ENCODE results near the gene CASP7. TPM values are rescaled to one million over a fixed set of nuclear protein-coding genes. Genes with fewer than 3 reads are reported as not detected.

The CASP7 gene
- polyA plus RNA-seq, 2 donors = 8.3 to 11.0 TPM

DNA sequence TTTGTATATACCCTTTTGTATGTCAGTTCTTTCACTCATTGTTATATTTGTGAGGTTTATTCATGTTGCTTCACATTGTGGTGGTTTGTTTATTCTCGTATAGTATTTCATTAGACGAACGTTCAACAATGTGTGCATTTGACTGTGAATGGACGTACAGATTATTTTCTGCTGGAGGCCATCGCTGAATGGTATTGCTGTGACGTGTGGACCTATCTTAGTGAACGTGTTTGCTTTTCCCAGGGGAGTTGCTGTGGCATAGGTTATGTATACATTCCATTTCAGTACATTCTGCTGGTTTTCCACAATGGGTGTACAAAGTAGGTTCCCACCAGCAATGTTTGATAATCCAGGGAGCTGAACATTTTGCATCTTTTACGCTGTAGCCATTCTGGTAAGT, 40.7 kb downstream of the CASP7 start:
- Histone ChIP-seq H3K9me3 (ENCODE audit: control insufficient read depth in 2 of 2, insufficient read depth in 1 of 2, low read depth in 1 of 2, low read length in 1 of 2) (no peaks in the 10 kb centered on the region), H3K27ac (ENCODE audit: low read depth in 2 of 2, low read length in 1 of 2) (no peak overlapping the region), H3K27me3 (ENCODE audit: control insufficient read depth in 1 of 2, insufficient read depth in 2 of 2, low read length in 2 of 2) (no peaks in the 10 kb centered on the region), H3K4me3 (ENCODE audit: low read depth in 1 of 2, low read length in 2 of 2) (no peak overlapping the region), H3K4me1 (ENCODE audit: control insufficient read depth in 2 of 2, insufficient read depth in 2 of 2, low read length in 1 of 2) (no peaks in the 10 kb centered on the region), H3K36me3 (ENCODE audit: control insufficient read depth in 2 of 2, insufficient read depth in 2 of 2, low read length in 1 of 2) (peaks cover 4 to 5% of the 10 kb centered on the region in 2 donors)
- 86 to 89% methylated on average over 8 of the region's 8 CpGs for WGBS, 2 donors

DNA sequence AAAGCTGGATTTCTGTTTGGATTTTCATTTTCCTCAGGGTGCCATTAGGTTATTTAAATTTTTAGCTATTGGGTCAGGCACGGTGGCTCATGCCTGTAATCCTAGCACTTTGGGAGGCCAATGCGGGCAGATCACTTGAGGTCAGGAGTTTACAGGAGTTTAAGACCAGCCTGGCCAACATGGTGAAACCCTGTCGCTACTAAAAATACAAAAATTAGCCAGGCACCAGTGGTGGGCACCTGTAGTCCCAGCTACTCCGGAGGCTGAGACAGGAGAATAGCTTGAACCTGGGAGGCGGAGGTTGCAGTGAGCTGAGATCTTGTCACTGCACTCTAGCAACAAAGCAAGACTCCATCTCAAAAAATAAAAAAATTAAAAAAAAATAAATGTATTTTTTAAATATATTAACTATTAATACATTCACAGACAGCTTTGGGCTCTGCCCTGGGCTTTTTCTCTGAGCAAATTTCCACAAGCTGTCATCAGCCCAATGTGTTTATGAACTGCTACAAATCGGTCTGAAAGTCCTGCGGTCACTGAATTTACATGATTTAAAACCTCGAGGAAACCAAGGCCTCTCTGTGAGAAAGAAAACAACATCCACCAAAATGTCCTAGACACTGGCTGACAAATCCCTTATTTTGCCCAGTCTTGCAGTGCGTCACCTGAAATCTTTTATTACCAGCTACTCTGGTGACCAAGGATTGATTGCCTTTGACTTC, 52.6 kb downstream of the CASP7 start:
- peaks cover 0 to 6% of the 10 kb centered on the region in 2 donors for H3K9me3 ChIP-seq (ENCODE audit: control insufficient read depth in 2 of 2, insufficient read depth in 1 of 2, low read depth in 1 of 2, low read length in 1 of 2)
- peaks cover under 1 to 13% of the 10 kb centered on the region in 2 donors for H3K36me3 ChIP-seq (ENCODE audit: control insufficient read depth in 2 of 2, insufficient read depth in 2 of 2, low read length in 1 of 2)
- H3K4me1 ChIP-seq (ENCODE audit: control insufficient read depth in 2 of 2, insufficient read depth in 2 of 2, low read length in 1 of 2) = no peaks in the 10 kb centered on the region
- no peak overlapping the region for H3K4me3 ChIP-seq (ENCODE audit: low read depth in 1 of 2, low read length in 2 of 2)
- 85 to 88% methylated on average over 9 of the region's 9 CpGs for WGBS, 2 donors
- no peaks in the 10 kb centered on the region for H3K27me3 ChIP-seq (ENCODE audit: control insufficient read depth in 1 of 2, insufficient read depth in 2 of 2, low read length in 2 of 2)
- no peak overlapping the region for H3K27ac ChIP-seq (ENCODE audit: low read depth in 2 of 2, low read length in 1 of 2)

DNA sequence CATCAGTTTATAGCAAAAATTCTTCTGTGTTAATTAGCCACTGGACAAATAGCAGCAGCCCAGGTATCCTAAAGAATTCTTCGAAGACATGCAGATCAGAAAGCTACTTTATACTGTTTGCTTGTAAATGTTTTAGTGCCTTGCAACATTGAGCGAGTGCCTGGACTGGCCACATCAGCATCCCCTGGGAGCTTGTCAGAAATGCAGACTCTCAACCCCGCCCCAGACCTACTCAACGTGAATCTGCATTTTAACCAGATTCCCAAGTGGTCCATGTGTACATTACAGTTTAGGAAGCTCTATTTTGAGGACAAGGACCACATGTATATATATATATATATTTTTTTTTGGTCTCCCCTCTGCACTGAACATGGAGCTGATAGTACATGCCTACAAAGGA, 53.3 kb downstream of the CASP7 start:
- 80 to 83% methylated on average over 4 of the region's 4 CpGs for WGBS, 2 donors
- Histone ChIP-seq H3K4me3 (ENCODE audit: low read depth in 1 of 2, low read length in 2 of 2) (no peak overlapping the region), H3K9me3 (ENCODE audit: control insufficient read depth in 2 of 2, insufficient read depth in 1 of 2, low read depth in 1 of 2, low read length in 1 of 2) (peaks cover 0 to 6% of the 10 kb centered on the region in 2 donors), H3K36me3 (ENCODE audit: control insufficient read depth in 2 of 2, insufficient read depth in 2 of 2, low read length in 1 of 2) (peaks cover 0 to 13% of the 10 kb centered on the region in 2 donors), H3K4me1 (ENCODE audit: control insufficient read depth in 2 of 2, insufficient read depth in 2 of 2, low read length in 1 of 2) (no peaks in the 10 kb centered on the region), H3K27ac (ENCODE audit: low read depth in 2 of 2, low read length in 1 of 2) (no peak overlapping the region), H3K27me3 (ENCODE audit: control insufficient read depth in 1 of 2, insufficient read depth in 2 of 2, low read length in 2 of 2) (no peaks in the 10 kb centered on the region)

DNA sequence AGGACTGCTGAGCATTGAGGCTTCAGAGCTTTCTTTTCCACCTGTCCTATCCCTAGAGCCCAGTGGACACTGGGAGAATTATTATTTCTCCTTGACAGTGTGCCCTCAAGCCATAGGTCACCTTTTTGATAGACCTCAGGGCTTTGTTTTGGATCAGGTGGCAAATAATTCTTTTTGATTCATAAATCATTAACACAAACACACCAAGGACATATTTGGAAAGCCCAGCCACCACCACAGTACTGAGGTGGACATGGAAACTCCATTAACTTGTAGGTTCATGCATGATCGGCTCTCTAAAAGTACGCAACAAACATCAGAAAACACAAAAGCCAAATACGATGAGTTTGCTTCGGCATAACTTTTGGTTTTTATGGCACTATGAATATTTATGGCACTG, 53.9 kb downstream of the CASP7 start:
- WGBS, 2 donors = 84 to 97% methylated on average over 4 of the region's 4 CpGs
- H3K27me3 ChIP-seq (ENCODE audit: control insufficient read depth in 1 of 2, insufficient read depth in 2 of 2, low read length in 2 of 2) = no peaks in the 10 kb centered on the region
- peaks cover 0 to 3% of the 10 kb centered on the region in 2 donors for H3K9me3 ChIP-seq (ENCODE audit: control insufficient read depth in 2 of 2, insufficient read depth in 1 of 2, low read depth in 1 of 2, low read length in 1 of 2)
- H3K36me3 ChIP-seq (ENCODE audit: control insufficient read depth in 2 of 2, insufficient read depth in 2 of 2, low read length in 1 of 2) = peaks cover 0 to 9% of the 10 kb centered on the region in 2 donors
- H3K4me3 ChIP-seq (ENCODE audit: low read depth in 1 of 2, low read length in 2 of 2) = no peak overlapping the region
- H3K4me1 ChIP-seq (ENCODE audit: control insufficient read depth in 2 of 2, insufficient read depth in 2 of 2, low read length in 1 of 2) = no peaks in the 10 kb centered on the region
- H3K27ac ChIP-seq (ENCODE audit: low read depth in 2 of 2, low read length in 1 of 2) = no peak overlapping the region

DNA sequence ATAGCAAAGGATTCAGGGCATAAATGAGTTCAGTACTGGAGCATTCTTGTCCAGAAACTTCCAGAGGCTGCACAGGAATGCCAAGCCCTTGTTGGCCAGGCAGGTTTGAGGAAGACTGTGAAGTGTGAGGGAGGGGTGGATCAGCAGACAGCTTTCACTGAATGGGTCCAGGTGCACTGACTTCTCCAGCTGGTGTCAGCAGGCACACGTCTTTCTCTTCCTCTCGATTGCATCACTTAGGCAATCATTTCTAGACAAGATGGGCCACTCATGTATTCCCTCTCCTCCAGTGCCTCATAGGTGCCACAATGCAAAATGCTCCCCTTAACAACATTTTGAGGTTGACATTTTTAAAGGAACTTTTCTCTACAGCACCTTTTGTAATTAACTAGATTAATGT, 56.2 kb downstream of the CASP7 start:
- Histone ChIP-seq H3K36me3 (ENCODE audit: control insufficient read depth in 2 of 2, insufficient read depth in 2 of 2, low read length in 1 of 2) (no peaks in the 10 kb centered on the region), H3K4me3 (ENCODE audit: low read depth in 1 of 2, low read length in 2 of 2) (no peak overlapping the region), H3K27me3 (ENCODE audit: control insufficient read depth in 1 of 2, insufficient read depth in 2 of 2, low read length in 2 of 2) (no peaks in the 10 kb centered on the region), H3K9me3 (ENCODE audit: control insufficient read depth in 2 of 2, insufficient read depth in 1 of 2, low read depth in 1 of 2, low read length in 1 of 2) (no peaks in the 10 kb centered on the region), H3K27ac (ENCODE audit: low read depth in 2 of 2, low read length in 1 of 2) (no peak overlapping the region), H3K4me1 (ENCODE audit: control insufficient read depth in 2 of 2, insufficient read depth in 2 of 2, low read length in 1 of 2) (no peaks in the 10 kb centered on the region)
- 8 to 10% methylated on average over 2 of the region's 2 CpGs for WGBS, 2 donors

DNA sequence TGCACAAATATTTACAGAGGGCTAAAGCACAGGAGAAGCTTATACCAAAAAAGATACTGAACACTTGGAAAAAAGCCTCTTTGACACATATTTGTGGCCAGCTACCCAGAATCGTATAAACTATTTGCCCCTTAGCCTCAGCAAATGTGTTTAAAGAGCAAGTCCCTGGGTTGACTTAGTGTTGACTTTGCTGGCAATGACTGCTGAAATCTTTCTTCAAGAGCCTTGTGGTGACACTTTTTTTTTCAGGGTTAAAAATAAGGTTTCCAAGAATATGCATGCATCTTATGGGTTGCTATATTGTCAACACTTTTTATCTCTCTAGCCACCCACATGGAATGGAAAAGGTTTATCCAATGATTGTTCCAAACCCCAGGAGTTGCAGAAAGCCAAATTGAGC, 56.9 kb downstream of the CASP7 start:
- Histone ChIP-seq H3K9me3 (ENCODE audit: control insufficient read depth in 2 of 2, insufficient read depth in 1 of 2, low read depth in 1 of 2, low read length in 1 of 2) (no peaks in the 10 kb centered on the region), H3K36me3 (ENCODE audit: control insufficient read depth in 2 of 2, insufficient read depth in 2 of 2, low read length in 1 of 2) (no peaks in the 10 kb centered on the region), H3K4me3 (ENCODE audit: low read depth in 1 of 2, low read length in 2 of 2) (no peak overlapping the region), H3K4me1 (ENCODE audit: control insufficient read depth in 2 of 2, insufficient read depth in 2 of 2, low read length in 1 of 2) (no peaks in the 10 kb centered on the region), H3K27ac (ENCODE audit: low read depth in 2 of 2, low read length in 1 of 2) (no peak overlapping the region), H3K27me3 (ENCODE audit: control insufficient read depth in 1 of 2, insufficient read depth in 2 of 2, low read length in 2 of 2) (no peaks in the 10 kb centered on the region)
- 22 to 42% methylated on average over 1 of the region's 1 CpG for WGBS, 2 donors

DNA sequence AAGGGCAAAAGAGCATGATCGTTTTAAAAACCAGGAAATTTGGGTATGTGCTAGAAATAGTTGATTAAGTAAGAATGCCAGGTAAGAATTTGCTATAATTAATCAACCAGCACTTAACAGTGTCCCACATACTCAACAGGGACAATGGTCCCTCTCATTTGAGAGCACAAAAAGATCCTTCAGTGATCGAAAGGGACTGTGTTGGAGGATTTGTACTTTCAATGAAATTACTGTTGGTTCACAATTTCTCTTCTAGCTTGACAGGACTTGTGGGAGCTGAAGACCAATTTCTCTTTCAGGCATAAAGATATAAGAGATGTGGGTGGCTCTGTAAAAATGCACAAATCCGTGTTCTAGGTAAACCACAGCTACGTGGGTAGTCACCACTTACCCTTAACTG, 59.3 kb downstream of the CASP7 start:
- 63 to 79% methylated on average over 4 of the region's 4 CpGs for WGBS, 2 donors
- H3K4me3 ChIP-seq (ENCODE audit: low read depth in 1 of 2, low read length in 2 of 2) = no peak overlapping the region
- no peaks in the 10 kb centered on the region for H3K27me3 ChIP-seq (ENCODE audit: control insufficient read depth in 1 of 2, insufficient read depth in 2 of 2, low read length in 2 of 2)
- H3K36me3 ChIP-seq (ENCODE audit: control insufficient read depth in 2 of 2, insufficient read depth in 2 of 2, low read length in 1 of 2) = no peaks in the 10 kb centered on the region
- no peaks in the 10 kb centered on the region for H3K9me3 ChIP-seq (ENCODE audit: control insufficient read depth in 2 of 2, insufficient read depth in 1 of 2, low read depth in 1 of 2, low read length in 1 of 2)
- no peak overlapping the region for H3K27ac ChIP-seq (ENCODE audit: low read depth in 2 of 2, low read length in 1 of 2)
- H3K4me1 ChIP-seq (ENCODE audit: control insufficient read depth in 2 of 2, insufficient read depth in 2 of 2, low read length in 1 of 2) = no peaks in the 10 kb centered on the region

DNA sequence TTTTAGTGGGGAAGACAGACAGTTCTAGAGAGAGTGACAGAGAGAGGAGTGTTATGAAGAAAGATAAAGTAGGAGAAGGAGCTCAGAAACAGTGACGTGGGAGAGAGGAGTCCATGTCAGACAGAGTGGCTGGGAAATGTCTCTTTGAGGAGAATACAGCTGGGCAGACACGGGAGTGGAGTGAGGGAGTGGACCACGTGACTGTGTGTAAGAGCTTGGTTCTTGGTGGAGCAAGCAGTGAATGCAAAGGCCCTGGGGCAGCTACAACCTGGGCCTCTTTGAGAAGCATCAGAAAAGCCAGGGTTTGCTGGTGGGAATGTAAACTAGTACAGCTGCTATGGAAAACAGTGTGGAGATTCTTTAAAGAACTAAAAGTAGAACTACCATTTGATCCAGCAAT, 59.9 kb downstream of the CASP7 start:
- Histone ChIP-seq H3K36me3 (ENCODE audit: control insufficient read depth in 2 of 2, insufficient read depth in 2 of 2, low read length in 1 of 2) (no peaks in the 10 kb centered on the region), H3K4me1 (ENCODE audit: control insufficient read depth in 2 of 2, insufficient read depth in 2 of 2, low read length in 1 of 2) (no peaks in the 10 kb centered on the region), H3K27me3 (ENCODE audit: control insufficient read depth in 1 of 2, insufficient read depth in 2 of 2, low read length in 2 of 2) (no peaks in the 10 kb centered on the region), H3K4me3 (ENCODE audit: low read depth in 1 of 2, low read length in 2 of 2) (no peak overlapping the region), H3K27ac (ENCODE audit: low read depth in 2 of 2, low read length in 1 of 2) (no peak overlapping the region), H3K9me3 (ENCODE audit: control insufficient read depth in 2 of 2, insufficient read depth in 1 of 2, low read depth in 1 of 2, low read length in 1 of 2) (no peaks in the 10 kb centered on the region)
- 78 to 85% methylated on average over 3 of the region's 3 CpGs for WGBS, 2 donors

DNA sequence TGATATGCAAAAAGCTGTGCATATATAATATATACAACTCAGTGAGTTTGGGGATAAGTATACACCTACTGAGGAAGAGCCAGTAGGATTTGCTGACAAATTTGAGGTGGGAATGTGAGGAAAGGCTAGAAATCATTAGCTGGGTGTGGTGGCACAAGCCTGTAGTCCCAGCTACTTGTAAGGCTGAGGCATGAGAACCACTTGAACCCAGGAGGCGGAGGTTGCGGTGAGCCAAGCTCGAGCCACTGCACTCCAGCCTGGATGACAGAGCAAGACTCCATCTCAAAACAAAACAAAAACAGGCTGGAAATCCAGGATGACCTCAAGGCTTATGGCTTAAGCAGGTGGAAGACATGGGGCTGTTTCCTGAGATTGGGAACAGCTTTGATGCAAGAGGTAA, 61.1 kb downstream of the CASP7 start:
- 88 to 95% methylated on average over 3 of the region's 3 CpGs for WGBS, 2 donors

DNA sequence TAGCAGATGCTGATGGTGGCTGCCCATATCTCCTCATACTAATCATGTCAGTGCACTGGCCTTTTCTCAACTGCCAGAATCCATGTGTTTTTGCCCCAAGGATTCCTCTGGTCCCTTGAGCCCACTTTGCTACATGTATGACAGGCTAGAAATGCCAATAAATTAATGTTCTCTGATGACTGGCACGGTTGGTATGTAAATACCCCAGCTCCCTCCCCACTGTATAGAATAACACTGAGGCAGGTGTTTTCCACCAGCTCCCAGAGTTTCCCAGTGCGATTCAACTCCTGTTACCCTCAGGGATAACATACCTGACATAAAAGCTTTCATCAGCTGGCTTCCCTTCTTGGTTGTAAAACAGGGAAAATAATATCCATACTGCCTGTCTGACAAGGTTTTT, 62.8 kb downstream of the CASP7 start:
- Histone ChIP-seq H3K9me3 (ENCODE audit: control insufficient read depth in 2 of 2, insufficient read depth in 1 of 2, low read depth in 1 of 2, low read length in 1 of 2) (no peaks in the 10 kb centered on the region), H3K27me3 (ENCODE audit: control insufficient read depth in 1 of 2, insufficient read depth in 2 of 2, low read length in 2 of 2) (no peaks in the 10 kb centered on the region), H3K4me1 (ENCODE audit: control insufficient read depth in 2 of 2, insufficient read depth in 2 of 2, low read length in 1 of 2) (no peaks in the 10 kb centered on the region), H3K36me3 (ENCODE audit: control insufficient read depth in 2 of 2, insufficient read depth in 2 of 2, low read length in 1 of 2) (no peaks in the 10 kb centered on the region), H3K4me3 (ENCODE audit: low read depth in 1 of 2, low read length in 2 of 2) (no peak overlapping the region), H3K27ac (ENCODE audit: low read depth in 2 of 2, low read length in 1 of 2) (no peak overlapping the region)
- WGBS, 2 donors = 82% methylated on average over 2 of the region's 2 CpGs

More for the DNA sequence above, 61.1 kb downstream of the CASP7 start:
- no peaks in the 10 kb centered on the region for H3K27me3 ChIP-seq (ENCODE audit: control insufficient read depth in 1 of 2, insufficient read depth in 2 of 2, low read length in 2 of 2)
- H3K36me3 ChIP-seq (ENCODE audit: control insufficient read depth in 2 of 2, insufficient read depth in 2 of 2, low read length in 1 of 2) = no peaks in the 10 kb centered on the region
- no peaks in the 10 kb centered on the region for H3K4me1 ChIP-seq (ENCODE audit: control insufficient read depth in 2 of 2, insufficient read depth in 2 of 2, low read length in 1 of 2)
- no peak overlapping the region for H3K27ac ChIP-seq (ENCODE audit: low read depth in 2 of 2, low read length in 1 of 2)
- H3K9me3 ChIP-seq (ENCODE audit: control insufficient read depth in 2 of 2, insufficient read depth in 1 of 2, low read depth in 1 of 2, low read length in 1 of 2) = no peaks in the 10 kb centered on the region
- H3K4me3 ChIP-seq (ENCODE audit: low read depth in 1 of 2, low read length in 2 of 2) = no peak overlapping the region
